A549 (cell line): ENCODE data around the gene INHBA. TPM values are rescaled to one million over a fixed set of nuclear protein-coding genes. Genes with fewer than 3 reads are reported as not detected.

Source experiments
- ATAC-seq, 2 experiments: fragments of 200-7000 bp in 1 of 2; fragments of >200 bp in 1 of 2; cut with Nextera tagmentation in 1 of 2; cut with Tn5 transposase in 1 of 2; 3 replicates each; pipeline versions ENCODE4 v1.8.0 to v1.9.1; 2018 to 2020; ENCODE audit warnings: mild to moderate bottlenecking in 1 of 2, moderate library complexity in 1 of 2
- CTCF ChIA-PET: fragments of 300-600 bp; sonication (Branson Sonifier 250); formaldehyde crosslinking; extraction: SDS; loops from one replicate; lab custom pipeline; 2021; ENCODE audit warnings: antibody characterized with exemption, inconsistent platforms; lab: Yijun Ruan, JAX
- POLR2A ChIA-PET: fragments of 350-600 bp; formaldehyde crosslinking; extraction: SDS; loops from one replicate; lab custom pipeline; 2021; ENCODE audit warnings: antibody characterized with exemption, inconsistent platforms; lab: Yijun Ruan, JAX
- DNase-seq, 2 experiments: peaks; one replicate each; pipeline versions ENCODE4 v3.0.0 to v3.0.0-alpha.2; 2011 to 2016; ENCODE audit warnings: low read depth in 1 of 2, low spot score in 1 of 2
- FAIRE-seq: peaks from 2 replicates; lab custom pipeline; 2011; peaks lifted over from hg19 to GRCh38; lab: Jason Lieb, UNC
- H3K27ac ChIP-seq, 2 experiments: fragments of >200 bp; sonication (Bioruptor Twin); formaldehyde crosslinking; 3 replicates each; pipeline ENCODE4 v1.5.1; 2016 to 2017
- H3K4me1 ChIP-seq: fragments of >200 bp; sonication (Bioruptor Twin); formaldehyde crosslinking; 3 replicates; pipeline ENCODE4 v1.6.1; 2016
- H3K4me2 ChIP-seq: fragments of >200 bp; sonication (Bioruptor Twin); formaldehyde crosslinking; 3 replicates; pipeline ENCODE4 v1.6.1; 2016
- H3K4me3 ChIP-seq: fragments of >200 bp; sonication (Bioruptor Twin); formaldehyde crosslinking; 3 replicates; pipeline ENCODE4 v1.5.1; 2016
- H3K9me3 ChIP-seq: fragments of >200 bp; sonication (Bioruptor Twin); formaldehyde crosslinking; 3 replicates; pipeline ENCODE4 v1.6.1; 2016
- CEBPB ChIP-seq, 2 experiments: fragments of >200 bp in 1 of 2; sonication (Bioruptor Twin) in 1 of 2; formaldehyde crosslinking in 1 of 2; IDR thresholded peaks; 2 replicates each; pipeline ENCODE4 v1.6.1; 2012 to 2016
- CHD4 ChIP-seq: fragments of 200-600 bp; sonication (generic); IDR thresholded peaks from 2 replicates; pipeline ENCODE4 v1.6.1; 2016; ENCODE audit warnings: antibody characterized with exemption, mild to moderate bottlenecking, borderline replicate concordance
- ESRRA ChIP-seq: fragments of 150-350 bp; IDR thresholded peaks from 2 replicates; pipeline ENCODE4 v1.6.1; 2014; ENCODE audit warnings: mild to moderate bottlenecking, low read length, borderline replicate concordance
- FOSL2 ChIP-seq, 2 experiments: fragments of 450-650 bp in 1 of 2; fragments of >200 bp in 1 of 2; sonication (Bioruptor Twin) in 1 of 2; formaldehyde crosslinking; IDR thresholded peaks; 2 replicates each; pipeline versions ENCODE4 v1.5.0 to v1.6.1; 2016 to 2020; ENCODE audit warnings: mild to moderate bottlenecking in 1 of 2, moderate library complexity in 1 of 2
- FOXS1 ChIP-seq: fragments of 250-450 bp; sonication (Bioruptor Pico); IDR thresholded peaks from 2 replicates; pipeline ENCODE4 v1.5.0; 2020; ENCODE audit warnings: mild to moderate bottlenecking, moderate library complexity
- HDAC2 ChIP-seq: fragments of 200-600 bp; sonication (generic); IDR thresholded peaks from 2 replicates; pipeline ENCODE4 v1.6.1; 2016
- HOXA7 ChIP-seq: fragments of 250-450 bp; sonication (Bioruptor Pico); IDR thresholded peaks from 2 replicates; pipeline ENCODE4 v1.5.0; 2020; ENCODE audit warnings: mild to moderate bottlenecking, moderate library complexity
- HOXB13 ChIP-seq: fragments of 250-450 bp; sonication (Bioruptor Pico); IDR thresholded peaks from 2 replicates; pipeline ENCODE4 v1.5.0; 2020; ENCODE audit warnings: low read depth, mild to moderate bottlenecking, moderate library complexity
- JUN ChIP-seq, 2 experiments: fragments of >200 bp; sonication (Bioruptor Twin); formaldehyde crosslinking; IDR thresholded peaks; 2 replicates in 1 of 2; 3 replicates in 1 of 2; pipeline ENCODE4 v1.6.1; 2016 to 2017
- JUNB ChIP-seq: fragments of >200 bp; sonication (Bioruptor Twin); formaldehyde crosslinking; IDR thresholded peaks from 2 replicates; pipeline ENCODE4 v1.6.1; 2016
- KDM5A ChIP-seq: fragments of 200-600 bp; sonication (generic); IDR thresholded peaks from 2 replicates; pipeline ENCODE4 v1.6.1; 2016; ENCODE audit warnings: antibody characterized with exemption, mild to moderate bottlenecking
- MAZ ChIP-seq: fragments of 150-350 bp; IDR thresholded peaks from 2 replicates; pipeline ENCODE4 v1.6.1; 2014; ENCODE audit warnings: antibody characterized with exemption, low read depth, low read length, borderline replicate concordance
- NFE2L2 ChIP-seq: fragments of 150-350 bp; conservative IDR thresholded peaks from 2 replicates; pipeline ENCODE4 v1.6.1; 2014; ENCODE audit warnings: low read length
- NR3C1 ChIP-seq: fragments of >200 bp; sonication (Bioruptor Twin); formaldehyde crosslinking; IDR thresholded peaks from 3 replicates; pipeline ENCODE4 v1.6.1; 2017
- POLR2A ChIP-seq: IDR thresholded peaks from 2 replicates; pipeline ENCODE4 v1.6.1; 2012; ENCODE audit warnings: mild to moderate bottlenecking, low read length
- POLR2AphosphoS2 ChIP-seq: conservative IDR thresholded peaks from 2 replicates; pipeline ENCODE4 v1.6.1; 2012; ENCODE audit warnings: low read length, improper control_type of control experiment, inconsistent platforms
- RFX5 ChIP-seq: fragments of 450-650 bp; IDR thresholded peaks from 2 replicates; pipeline ENCODE4 v1.7.1; 2014; ENCODE audit warnings: antibody characterized with exemption, mild to moderate bottlenecking, moderate library complexity
- RNF2 ChIP-seq: fragments of 200-600 bp; sonication (generic); IDR thresholded peaks from 2 replicates; pipeline ENCODE4 v1.6.1; 2016; ENCODE audit warnings: low read depth, mild to moderate bottlenecking, antibody characterized with exemption, moderate library complexity, borderline replicate concordance
- SREBF2 ChIP-seq: fragments of 450-650 bp; IDR thresholded peaks from 2 replicates; pipeline ENCODE4 v1.6.1; 2014; ENCODE audit warnings: mild to moderate bottlenecking, moderate library complexity
- TFCP2L1 ChIP-seq: fragments of 250-450 bp; sonication (Bioruptor Pico); IDR thresholded peaks from 2 replicates; pipeline ENCODE4 v1.5.0; 2021; ENCODE audit warnings: mild to moderate bottlenecking
- TP53 ChIP-seq: fragments of 250-450 bp; sonication (Bioruptor Pico); IDR thresholded peaks from 2 replicates; pipeline ENCODE4 v1.5.0; 2021; ENCODE audit warnings: mild to moderate bottlenecking, moderate library complexity
- ZNF302 ChIP-seq: fragments of 250-450 bp; sonication (Bioruptor Pico); IDR thresholded peaks from 2 replicates; pipeline ENCODE4 v1.9.0; 2021; ENCODE audit warnings: inconsistent platforms, mild to moderate bottlenecking, moderate library complexity
- WGBS: methylation state at CpG from one replicate; pipeline ENCODE4 v1.1.6; 2017; ENCODE audit errors: missing lambda C conversion rate; 5-methylcytosine and 5-hydroxymethylcytosine counted together
- polyA plus RNA-seq, 4 experiments: library from polyadenylated mRNA; depleted of rRNA in 3 of 4; stranded (reverse); fragments of >200 nt; fragmentation: RNase III in 1 of 4; extraction: RNeasy Plus Mini Kit Qiagen cat#74134 plus additional on column Dnase treatment in 1 of 4; gene quantifications; 2 replicates in 3 of 4; 3 replicates in 1 of 4; pipeline ENCODE4 v1.2.3, GENCODE V29; 2011 to 2017
- TF ChIP-seq, protein P1 (sequence below): fragments of 200-600 bp; sonication (generic); IDR thresholded peaks from 2 replicates; pipeline ENCODE4 v1.6.1; 2016; ENCODE audit warnings: antibody characterized with exemption, mild to moderate bottlenecking, moderate library complexity
- TF ChIP-seq, protein P2 (sequence below): IDR thresholded peaks from 2 replicates; pipeline ENCODE4 v1.6.1; 2012
- TF ChIP-seq, protein P3 (sequence below): fragments of 150-350 bp; IDR thresholded peaks from 2 replicates; pipeline ENCODE4 v1.6.1; 2014; ENCODE audit warnings: low read depth, mild to moderate bottlenecking, low read length
- TF ChIP-seq, protein P4 (sequence below): fragments of 250-450 bp; sonication (Bioruptor Pico); IDR thresholded peaks from 2 replicates; pipeline ENCODE4 v1.5.0; 2020; ENCODE audit warnings: low read depth, mild to moderate bottlenecking, moderate library complexity
- TF ChIP-seq, protein P5 (sequence below): IDR thresholded peaks from 2 replicates; pipeline ENCODE4 v1.6.1; 2012

The INHBA gene
- polyA plus RNA-seq, 2 of the 4 experiments (the other 2 are of a cell fraction), result 0.13 to 0.23 TPM

DNA sequence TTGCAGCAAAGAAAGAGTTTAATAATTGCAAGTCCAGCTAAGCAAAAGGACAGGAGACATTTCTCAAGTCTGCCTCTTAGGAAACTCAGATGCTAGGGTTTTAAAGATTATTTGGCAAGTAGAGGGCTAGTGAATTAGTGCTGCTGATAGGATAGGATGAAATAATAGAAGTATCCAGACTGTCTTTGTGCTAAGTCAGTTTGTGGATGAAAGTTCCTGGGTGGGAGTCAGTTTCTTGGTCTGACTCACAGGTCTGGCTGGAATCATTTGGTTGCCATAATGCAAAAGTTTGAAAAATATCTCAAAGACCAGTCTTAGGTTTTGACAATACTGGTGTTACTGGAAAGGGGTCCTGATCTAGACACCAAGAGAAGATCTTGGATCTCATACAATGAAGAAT, 42.6 kb upstream of the INHBA start:
- ChIA-PET CTCF (no interaction called here), POLR2A (no interaction called here)
- no peak for TF ChIP-seq POLR2AphosphoS2
- no peak for TF ChIP-seq JUNB
- no peak for TF ChIP-seq ZNF302 (CRISPR knock-in tag)
- TF ChIP-seq RNF2, result no peak
- no peak overlapping the region for H3K27ac ChIP-seq
- DNase-seq (no peak), ATAC-seq (no peak), FAIRE-seq (no peak)
- no peaks in the 10 kb centered on the region for H3K9me3 ChIP-seq
- no peaks in the 10 kb centered on the region for H3K4me1 ChIP-seq
- H3K4me2 ChIP-seq, result no peak overlapping the region
- H3K4me3 ChIP-seq, result no peak overlapping the region

DNA sequence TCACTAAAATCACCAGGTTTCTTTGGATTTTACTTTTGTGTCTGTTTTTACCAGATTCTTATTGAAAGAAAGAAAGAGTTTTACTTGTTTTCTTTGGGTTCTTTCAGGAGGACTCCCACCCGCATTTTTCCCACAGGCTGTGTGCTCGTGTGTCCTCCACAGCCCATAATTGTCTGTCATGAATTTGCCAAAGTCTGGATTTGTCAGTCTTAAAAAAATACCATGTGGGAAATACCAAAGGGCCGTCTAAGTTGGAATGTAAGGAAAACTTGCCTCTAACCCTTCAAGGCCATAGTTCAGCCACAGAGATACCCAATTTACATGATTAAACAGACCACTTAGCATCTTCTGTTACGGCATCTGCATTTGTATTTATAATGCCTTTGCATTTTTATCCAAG, 41.3 kb upstream of the INHBA start:
- Histone ChIP-seq H3K4me1 (no peaks in the 10 kb centered on the region), H3K4me2 (no peak overlapping the region), H3K9me3 (no peaks in the 10 kb centered on the region), H3K27ac (no peak overlapping the region), H3K4me3 (no peak overlapping the region)
- ChIA-PET POLR2A (no interaction called here), CTCF (no interaction called here)
- DNase-seq, result no peak
- FAIRE-seq, result no peak
- TF ChIP-seq CEBPB (IDR thresholded peaks at IDR 0.05) (no peak), KDM5A (no peak), HDAC2 (no peak), NFE2L2 (no peak)
- TF ChIP-seq, protein P1, sequence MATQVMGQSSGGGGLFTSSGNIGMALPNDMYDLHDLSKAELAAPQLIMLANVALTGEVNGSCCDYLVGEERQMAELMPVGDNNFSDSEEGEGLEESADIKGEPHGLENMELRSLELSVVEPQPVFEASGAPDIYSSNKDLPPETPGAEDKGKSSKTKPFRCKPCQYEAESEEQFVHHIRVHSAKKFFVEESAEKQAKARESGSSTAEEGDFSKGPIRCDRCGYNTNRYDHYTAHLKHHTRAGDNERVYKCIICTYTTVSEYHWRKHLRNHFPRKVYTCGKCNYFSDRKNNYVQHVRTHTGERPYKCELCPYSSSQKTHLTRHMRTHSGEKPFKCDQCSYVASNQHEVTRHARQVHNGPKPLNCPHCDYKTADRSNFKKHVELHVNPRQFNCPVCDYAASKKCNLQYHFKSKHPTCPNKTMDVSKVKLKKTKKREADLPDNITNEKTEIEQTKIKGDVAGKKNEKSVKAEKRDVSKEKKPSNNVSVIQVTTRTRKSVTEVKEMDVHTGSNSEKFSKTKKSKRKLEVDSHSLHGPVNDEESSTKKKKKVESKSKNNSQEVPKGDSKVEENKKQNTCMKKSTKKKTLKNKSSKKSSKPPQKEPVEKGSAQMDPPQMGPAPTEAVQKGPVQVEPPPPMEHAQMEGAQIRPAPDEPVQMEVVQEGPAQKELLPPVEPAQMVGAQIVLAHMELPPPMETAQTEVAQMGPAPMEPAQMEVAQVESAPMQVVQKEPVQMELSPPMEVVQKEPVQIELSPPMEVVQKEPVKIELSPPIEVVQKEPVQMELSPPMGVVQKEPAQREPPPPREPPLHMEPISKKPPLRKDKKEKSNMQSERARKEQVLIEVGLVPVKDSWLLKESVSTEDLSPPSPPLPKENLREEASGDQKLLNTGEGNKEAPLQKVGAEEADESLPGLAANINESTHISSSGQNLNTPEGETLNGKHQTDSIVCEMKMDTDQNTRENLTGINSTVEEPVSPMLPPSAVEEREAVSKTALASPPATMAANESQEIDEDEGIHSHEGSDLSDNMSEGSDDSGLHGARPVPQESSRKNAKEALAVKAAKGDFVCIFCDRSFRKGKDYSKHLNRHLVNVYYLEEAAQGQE, result no peak
- no peak for ATAC-seq
- 2% methylated on average over 4 of the region's 4 CpGs for WGBS

DNA sequence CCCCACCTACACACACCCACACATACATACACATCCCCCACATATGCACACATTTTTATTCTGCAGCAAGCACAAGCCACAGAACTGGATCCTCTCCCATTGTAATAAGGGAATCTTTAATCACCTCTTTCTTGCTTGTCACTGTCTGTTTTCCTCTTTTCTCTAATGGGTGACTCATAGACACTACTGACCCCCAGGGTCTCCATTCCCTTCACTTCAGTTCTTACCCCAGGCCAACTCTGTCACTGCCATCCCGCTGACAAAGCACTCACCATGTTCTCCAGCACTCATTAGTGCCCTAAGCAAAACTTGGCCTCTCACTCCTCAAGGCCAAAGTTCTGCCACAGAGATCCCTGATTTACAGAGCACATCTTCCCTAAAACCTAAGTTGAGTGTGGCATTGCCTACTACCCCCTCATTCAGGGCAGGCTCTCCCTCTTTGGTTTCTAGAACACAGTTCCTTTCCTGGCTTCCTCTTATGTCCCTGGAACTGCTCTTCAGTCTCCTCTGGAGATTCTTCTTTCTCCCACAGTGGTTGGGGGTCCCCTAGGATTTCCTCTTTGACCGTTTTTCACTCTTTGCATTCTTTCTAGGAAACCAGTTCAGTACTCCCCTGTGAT, 39.6 kb upstream of the INHBA start:
- ChIA-PET CTCF (no interaction called here), POLR2A (no interaction called here)
- TF ChIP-seq, protein P2, sequence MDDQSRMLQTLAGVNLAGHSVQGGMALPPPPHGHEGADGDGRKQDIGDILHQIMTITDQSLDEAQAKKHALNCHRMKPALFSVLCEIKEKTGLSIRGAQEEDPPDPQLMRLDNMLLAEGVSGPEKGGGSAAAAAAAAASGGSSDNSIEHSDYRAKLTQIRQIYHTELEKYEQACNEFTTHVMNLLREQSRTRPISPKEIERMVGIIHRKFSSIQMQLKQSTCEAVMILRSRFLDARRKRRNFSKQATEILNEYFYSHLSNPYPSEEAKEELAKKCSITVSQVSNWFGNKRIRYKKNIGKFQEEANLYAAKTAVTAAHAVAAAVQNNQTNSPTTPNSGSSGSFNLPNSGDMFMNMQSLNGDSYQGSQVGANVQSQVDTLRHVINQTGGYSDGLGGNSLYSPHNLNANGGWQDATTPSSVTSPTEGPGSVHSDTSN, result no peak
- TF ChIP-seq CHD4 (no peak), FOSL2 (IDR thresholded peaks at IDR 0.05) (no peak), FOSL2 (CRISPR knock-in tag; IDR thresholded peaks at IDR 0.05) (no peak), MAZ (no peak), TP53 (CRISPR knock-in tag) (no peak), FOXS1 (CRISPR knock-in tag) (no peak), NR3C1 (no peak), POLR2A (no peak), HOXA7 (no peak), SREBF2 (no peak), ESRRA (no peak), RFX5 (no peak), TFCP2L1 (CRISPR knock-in tag) (no peak), HOXB13 (CRISPR knock-in tag) (no peak), KDM5A (no peak), JUN (IDR thresholded peaks at IDR 0.05) (no peak)
- TF ChIP-seq, protein P3, sequence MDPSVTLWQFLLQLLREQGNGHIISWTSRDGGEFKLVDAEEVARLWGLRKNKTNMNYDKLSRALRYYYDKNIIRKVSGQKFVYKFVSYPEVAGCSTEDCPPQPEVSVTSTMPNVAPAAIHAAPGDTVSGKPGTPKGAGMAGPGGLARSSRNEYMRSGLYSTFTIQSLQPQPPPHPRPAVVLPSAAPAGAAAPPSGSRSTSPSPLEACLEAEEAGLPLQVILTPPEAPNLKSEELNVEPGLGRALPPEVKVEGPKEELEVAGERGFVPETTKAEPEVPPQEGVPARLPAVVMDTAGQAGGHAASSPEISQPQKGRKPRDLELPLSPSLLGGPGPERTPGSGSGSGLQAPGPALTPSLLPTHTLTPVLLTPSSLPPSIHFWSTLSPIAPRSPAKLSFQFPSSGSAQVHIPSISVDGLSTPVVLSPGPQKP, result no peak
- TF ChIP-seq, protein P4, sequence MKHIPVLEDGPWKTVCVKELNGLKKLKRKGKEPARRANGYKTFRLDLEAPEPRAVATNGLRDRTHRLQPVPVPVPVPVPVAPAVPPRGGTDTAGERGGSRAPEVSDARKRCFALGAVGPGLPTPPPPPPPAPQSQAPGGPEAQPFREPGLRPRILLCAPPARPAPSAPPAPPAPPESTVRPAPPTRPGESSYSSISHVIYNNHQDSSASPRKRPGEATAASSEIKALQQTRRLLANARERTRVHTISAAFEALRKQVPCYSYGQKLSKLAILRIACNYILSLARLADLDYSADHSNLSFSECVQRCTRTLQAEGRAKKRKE (CRISPR knock-in tag), result no peak
- TF ChIP-seq, protein P5, sequence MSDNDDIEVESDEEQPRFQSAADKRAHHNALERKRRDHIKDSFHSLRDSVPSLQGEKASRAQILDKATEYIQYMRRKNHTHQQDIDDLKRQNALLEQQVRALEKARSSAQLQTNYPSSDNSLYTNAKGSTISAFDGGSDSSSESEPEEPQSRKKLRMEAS, result no peak
- DNase-seq, result no peak
- Histone ChIP-seq H3K27ac (no peak overlapping the region), H3K4me3 (no peak overlapping the region), H3K4me1 (no peaks in the 10 kb centered on the region), H3K4me2 (no peak overlapping the region), H3K9me3 (no peaks in the 10 kb centered on the region)
- WGBS, result 0% methylated on average over 2 of the region's 2 CpGs
- no peak for FAIRE-seq
- ATAC-seq, result no peak
